ENCODE results near the gene SERINC2. TPM values are rescaled to one million over a fixed set of nuclear protein-coding genes. Genes with fewer than 3 reads are reported as not detected.

The SERINC2 gene
- total RNA-seq, 4 donors from 2014 or later = 85.6 to 343 (median 250) TPM

GRCh38 chr1:31443673-31444072 is 30.7 kb downstream of the SERINC2 start:
- TF ChIP-seq POLR2A (IDR thresholded peaks at IDR 0.05) (no peak), EP300 (IDR thresholded peaks at IDR 0.05; ENCODE audit: low read depth) (no peak), POLR2AphosphoS5 (IDR thresholded peaks at IDR 0.05) (no peak), CTCF (IDR thresholded peaks at IDR 0.05) (no peak)
- in situ Hi-C loops (cut with MboI; ENCODE audit: low pct_ligation_motif_present in 1 of 4, low pct_unique_long_range_greater_than_20kb in 1 of 4, low sequenced_read_pairs in 3 of 4) = no loop called here

GRCh38 chr1:31444725-31445448 is 31.9 kb downstream of the SERINC2 start:
- Histone ChIP-seq H3K4me3 (no peak overlapping the region), H3K4me1 (peaks cover 3 to 19% (median 10%) of the 10 kb centered on the region in 4 donors), H3K27ac (peak overlapping the region; percentile 70 to 78 (median 73)), H3K9me3 (peaks cover 0 to 3% of the 10 kb centered on the region in 2 donors), H3K36me3 (no peaks in the 10 kb centered on the region), H3K27me3 (no peaks in the 10 kb centered on the region)
- TF ChIP-seq CTCF (IDR thresholded peaks at IDR 0.05) = no peak
- peak in 2 of 3 donors; percentile 59 to 60 for TF ChIP-seq POLR2AphosphoS5 (IDR thresholded peaks at IDR 0.05)
- in situ Hi-C loops (cut with MboI; ENCODE audit: low pct_ligation_motif_present in 1 of 4, low pct_unique_long_range_greater_than_20kb in 1 of 4, low sequenced_read_pairs in 3 of 4) (no loop called here), intact Hi-C loops (cut with DNase I; ENCODE audit: low total_unique reads) (no loop called here)
- 35 to 46% methylated on average over 3 to 8 of the region's 8 CpGs for WGBS, 2 donors (ENCODE audit: low coverage in 1 of 2)
- peak; percentile 91 for DNase-seq

More at GRCh38 chr1:31443673-31444072, 30.7 kb downstream of the SERINC2 start:
- no peaks in the 10 kb centered on the region for H3K27me3 ChIP-seq
- no peak for DNase-seq
- H3K9me3 ChIP-seq = peaks cover 0 to 3% of the 10 kb centered on the region in 2 donors
- intact Hi-C loops (cut with DNase I; ENCODE audit: low total_unique reads) = no loop called here
- H3K4me3 ChIP-seq = no peak overlapping the region
- peaks cover 3 to 19% (median 10%) of the 10 kb centered on the region in 4 donors for H3K4me1 ChIP-seq
- H3K27ac ChIP-seq = peak overlapping the region in 3 of 4 donors; percentile 45 to 78 (median 70)
- WGBS, 2 donors (ENCODE audit: low coverage in 1 of 2) = 93% methylated on average over 1 of the region's 1 CpG; no CpG with 5 or more reads in 1 of the 2 donors
- no peaks in the 10 kb centered on the region for H3K36me3 ChIP-seq

- 81 to 83% methylated on average over 3 of the region's 3 CpGs for WGBS, 2 donors (ENCODE audit: low coverage in 1 of 2)
Measured at GRCh38 chr1:31445951-31446350, 32.9 kb downstream of the SERINC2 start.

More at GRCh38 chr1:31445951-31446350, 32.9 kb downstream of the SERINC2 start:
- Histone ChIP-seq H3K4me1 (peaks cover 3 to 19% (median 10%) of the 10 kb centered on the region in 4 donors), H3K4me3 (no peak overlapping the region), H3K27ac (peak overlapping the region in 2 of 4 donors; percentile 76 to 78), H3K27me3 (no peaks in the 10 kb centered on the region), H3K36me3 (no peaks in the 10 kb centered on the region), H3K9me3 (peaks cover 0 to 3% of the 10 kb centered on the region in 2 donors)
- DNase-seq = no peak
- intact Hi-C loops (cut with DNase I; ENCODE audit: low total_unique reads) = no loop called here
- TF ChIP-seq POLR2AphosphoS5 (IDR thresholded peaks at IDR 0.05) (no peak), EP300 (IDR thresholded peaks at IDR 0.05; ENCODE audit: low read depth) (no peak), POLR2A (IDR thresholded peaks at IDR 0.05) (no peak), CTCF (IDR thresholded peaks at IDR 0.05) (no peak)
- in situ Hi-C loops (cut with MboI; ENCODE audit: low pct_ligation_motif_present in 1 of 4, low pct_unique_long_range_greater_than_20kb in 1 of 4, low sequenced_read_pairs in 3 of 4) = no loop called here

Measured in transverse colon (tissue), 4 donors.